Ovary (tissue), 3 donors: ENCODE results near the gene DDX59.

Source experiments
- CTCF ChIP-seq, 3 donors: fragments of 450-650 bp in 2 of 3; fragments of 200-600 bp in 1 of 3; IDR thresholded peaks; one replicate each; pipeline versions ENCODE4 v1.5.1 to v1.8.0; 2016 to 2022; ENCODE audit warnings: antibody characterized with exemption in 3 of 3, mild to moderate bottlenecking in 1 of 3
- EP300 ChIP-seq: sonication (generic); formaldehyde crosslinking; IDR thresholded peaks from one replicate; pipeline ENCODE4 v1.6.1; 2017; ENCODE audit warnings: antibody characterized with exemption
- donor health status: DM: no; HTN: no; CAD: no.

GRCh38 chr1:200683298-200683697, 13.6 kb upstream of the DDX59 start:
- TF ChIP-seq CTCF (IDR thresholded peaks at IDR 0.05) (no peak), EP300 (no peak)
